HG02870 (cell line): ENCODE results near the gene ABCC8.

Experiments used
- ATAC-seq: cut with Tn5 transposase; IDR thresholded peaks from one replicate; pipeline ENCODE4 v1.9.1; 2021; ENCODE audit warnings: mild to moderate bottlenecking, moderate library complexity; ENCODE audit not compliant: unreplicated experiment

ABCC8 gene

GRCh38 chr11:17389211-17389956, 87.3 kb downstream of the ABCC8 start:
- peak; percentile 52 for ATAC-seq

GRCh38 chr11:17388609-17389210, 87.9 kb downstream of the ABCC8 start, which contains the start of gene KCNJ11:
TSS of gene KCNJ11 (minus strand) at chr11:17388659. CDS start at chr11:17388091, 568 bp downstream.
- ATAC-seq, result peak; percentile 30

GRCh38 chr11:17387811-17388210, 88.8 kb downstream of the ABCC8 start:
- no peak for ATAC-seq

GRCh38 chr11:17387254-17387653, 89.4 kb downstream of the ABCC8 start:
- no peak for ATAC-seq

GRCh38 chr11:17386331-17387084, 90.1 kb downstream of the ABCC8 start:
- ATAC-seq, result peak; percentile 60

- no peak for ATAC-seq
These were observed 90.7 kb downstream of the ABCC8 start for GRCh38 chr11:17385926-17386325.

GRCh38 chr11:17385492-17385891, 91.2 kb downstream of the ABCC8 start:
- no peak for ATAC-seq

GRCh38 chr11:17384002-17384511, 92.6 kb downstream of the ABCC8 start:
- peak; percentile 66 for ATAC-seq

- no peak for ATAC-seq
These were observed 93.2 kb downstream of the ABCC8 start for GRCh38 chr11:17383461-17383860.

GRCh38 chr11:17382046-17382728, 94.5 kb downstream of the ABCC8 start:
- no peak for ATAC-seq

- no peak for ATAC-seq
These were observed 95.5 kb downstream of the ABCC8 start for GRCh38 chr11:17381156-17381555.

GRCh38 chr11:17379383-17380180, 97.1 kb downstream of the ABCC8 start:
- ATAC-seq, result no peak

GRCh38 chr11:17378655-17379054, 98.0 kb downstream of the ABCC8 start:
- ATAC-seq, result no peak

- ATAC-seq, result no peak
These were observed 100.2 kb downstream of the ABCC8 start for GRCh38 chr11:17376493-17376892.

GRCh38 chr11:17375547-17375946, 101.1 kb downstream of the ABCC8 start:
- ATAC-seq, result no peak

GRCh38 chr11:17371614-17372013, 105.0 kb downstream of the ABCC8 start:
- no peak for ATAC-seq

GRCh38 chr11:17369684-17370243, 106.9 kb downstream of the ABCC8 start:
- ATAC-seq, result no peak

- no peak for ATAC-seq
These were observed 107.6 kb downstream of the ABCC8 start for GRCh38 chr11:17369094-17369493.

GRCh38 chr11:17368551-17368950, 108.1 kb downstream of the ABCC8 start:
- ATAC-seq, result no peak

- ATAC-seq, result no peak
These were observed 110.2 kb downstream of the ABCC8 start for GRCh38 chr11:17366495-17366894.
